ENCODE measurements around the gene MYH7.

Gene MYH7

GRCh38 chr14:23365732-23366425 lies 69.6 kb downstream of the MYH7 start:
- no peak for DNase-seq

- no peak for DNase-seq
Measured at GRCh38 chr14:23365036-23365731, 70.3 kb downstream of the MYH7 start, which contains the start of gene EFS. TSS of gene EFS (minus strand) at chr14:23365172. CDS start at chr14:23365025, 147 bp downstream.

- DNase-seq, result no peak
Measured at GRCh38 chr14:23364164-23365035, 71.1 kb downstream of the MYH7 start.
